Tibial nerve (tissue), 3 donors: Measurements from ENCODE around the gene GMDS.

ENCODE experiments used
- CTCF ChIP-seq, 5 experiments: fragments of 200-600 bp in 3 of 5; fragments of 450-650 bp in 2 of 5; sonication (generic) in 3 of 5; IDR thresholded peaks; one replicate each; pipeline ENCODE4 v1.5.1; 2016 to 2019; ENCODE audit warnings: antibody characterized with exemption in 5 of 5, mild to moderate bottlenecking in 3 of 5, moderate library complexity in 2 of 5
- POLR2A ChIP-seq, 2 donors: fragments of 450-650 bp; IDR thresholded peaks; one replicate each; pipeline ENCODE4 v1.6.1; 2017; ENCODE audit warnings: antibody characterized with exemption in 2 of 2, mild to moderate bottlenecking in 2 of 2, moderate library complexity in 2 of 2

GRCh38 chr6:1895721-1896120 lies 349.7 kb downstream of the GMDS start:
- no peak for TF ChIP-seq CTCF (IDR thresholded peaks at IDR 0.05)
- no peak for TF ChIP-seq POLR2A (IDR thresholded peaks at IDR 0.05)
